Skeletal muscle cell (primary cell): ENCODE measurements around the gene ACSF2.

ENCODE experiments used
- DNase-seq: peaks from one replicate; pipeline ENCODE4 v3.0.0-alpha.2; 2010; ENCODE audit warnings: low read depth
- H3K4me3 ChIP-seq: 2 replicates; pipeline ENCODE4 v1.5.1; 2011; ENCODE audit warnings: low read depth, mild to moderate bottlenecking, control low read depth, low read length, moderate library complexity

Gene ACSF2

DNA sequence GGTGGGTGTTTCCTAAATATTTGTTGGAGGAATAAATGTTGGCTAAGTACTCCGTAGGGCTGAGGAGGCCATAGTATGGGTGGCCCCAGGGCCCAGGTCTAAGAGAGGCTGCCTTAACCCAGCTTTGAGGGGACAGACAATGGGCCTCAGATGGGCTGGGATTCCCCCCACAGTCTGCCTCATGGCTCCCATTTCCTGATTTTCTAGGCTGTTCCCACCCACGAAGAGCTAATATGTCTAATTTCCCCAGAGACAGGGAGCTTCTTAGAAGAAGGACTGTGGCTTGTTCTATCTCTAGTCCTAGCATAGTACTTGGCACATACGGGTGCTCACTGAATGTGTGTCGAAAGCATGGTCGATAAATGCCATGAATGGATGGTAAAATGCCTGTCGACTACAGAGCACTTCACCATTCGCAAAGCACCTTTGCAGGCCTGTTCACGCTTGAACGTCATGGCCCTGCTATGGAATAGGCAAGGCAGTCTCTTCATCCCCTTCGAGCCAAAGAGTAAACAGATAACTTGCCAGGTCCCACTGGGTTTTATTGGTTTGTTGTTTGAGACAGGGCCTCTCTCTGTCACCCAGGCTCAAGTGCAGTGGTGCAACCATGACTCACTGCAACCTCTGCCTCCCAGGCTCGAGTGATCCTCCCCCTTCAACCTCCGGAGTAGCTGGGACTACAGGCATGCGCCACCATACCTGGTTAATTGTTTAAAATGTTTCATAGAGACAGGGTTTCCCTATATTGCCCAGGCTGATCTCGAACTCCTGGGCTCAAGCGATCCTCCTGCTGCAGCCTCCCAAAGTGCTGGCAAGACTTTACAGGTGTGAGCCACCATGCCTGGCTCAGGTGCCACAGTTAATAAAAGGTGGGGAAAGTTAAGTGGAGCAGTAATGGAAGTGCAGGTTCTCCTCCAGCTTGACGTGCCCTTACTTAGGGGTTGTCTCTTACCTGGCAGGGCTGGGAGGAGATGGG, 33.0 kb downstream of the ACSF2 start:
- DNase-seq: no peak
- H3K4me3 ChIP-seq: no peak overlapping the region

DNA sequence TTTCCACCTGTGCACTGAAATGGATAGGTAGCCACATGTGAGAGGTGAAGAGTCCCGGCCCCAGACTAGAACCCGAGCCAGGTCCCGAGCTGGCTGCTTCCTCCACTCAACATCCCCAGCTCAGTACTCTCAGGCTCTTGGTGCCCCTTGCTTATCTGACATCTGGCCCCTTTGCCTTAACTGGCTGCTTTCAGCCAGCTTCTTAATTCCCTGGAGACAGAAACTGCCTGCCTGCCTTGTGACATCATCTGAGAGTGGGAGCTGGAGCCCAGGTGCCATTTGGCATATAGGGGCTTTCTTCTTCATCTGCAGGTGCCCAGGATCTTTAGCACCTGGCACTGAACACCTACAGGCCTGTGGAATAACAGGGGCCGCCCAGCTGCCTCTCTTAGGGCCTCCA, 33.7 kb downstream of the ACSF2 start:
- H3K4me3 ChIP-seq: no peak overlapping the region
- DNase-seq: no peak

DNA sequence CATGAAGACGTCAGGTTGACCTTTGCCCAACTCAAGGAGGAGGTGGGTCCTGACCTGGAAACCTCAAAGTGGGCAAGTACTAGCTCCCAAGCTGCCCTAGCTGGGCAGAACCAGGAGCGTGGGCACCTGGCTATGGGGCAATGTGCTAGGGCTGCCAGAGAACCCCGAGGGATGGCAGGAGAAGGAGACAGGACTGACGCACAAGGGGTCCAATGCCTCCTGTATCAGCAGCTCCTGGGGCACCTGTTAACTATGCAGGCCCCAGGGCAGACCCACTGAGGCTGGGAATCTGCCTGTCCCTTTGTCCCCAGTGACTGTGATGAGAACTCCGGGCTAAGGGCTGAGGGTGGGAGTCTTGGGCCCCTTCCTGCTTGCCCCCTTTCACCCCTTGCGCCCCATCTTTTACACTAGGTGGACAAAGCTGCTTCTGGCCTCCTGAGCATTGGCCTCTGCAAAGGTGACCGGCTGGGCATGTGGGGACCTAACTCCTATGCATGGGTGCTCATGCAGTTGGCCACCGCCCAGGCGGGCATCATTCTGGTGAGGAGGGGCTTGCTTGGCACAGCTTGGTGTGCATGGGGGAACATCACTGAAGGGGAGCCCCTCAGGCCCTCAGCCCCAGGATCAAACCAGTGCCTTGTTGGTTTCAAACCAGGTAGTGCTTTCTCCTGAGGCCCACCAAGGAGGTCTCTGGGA, 35.0 kb downstream of the ACSF2 start:
- DNase-seq: no peak
- H3K4me3 ChIP-seq: no peak overlapping the region

DNA sequence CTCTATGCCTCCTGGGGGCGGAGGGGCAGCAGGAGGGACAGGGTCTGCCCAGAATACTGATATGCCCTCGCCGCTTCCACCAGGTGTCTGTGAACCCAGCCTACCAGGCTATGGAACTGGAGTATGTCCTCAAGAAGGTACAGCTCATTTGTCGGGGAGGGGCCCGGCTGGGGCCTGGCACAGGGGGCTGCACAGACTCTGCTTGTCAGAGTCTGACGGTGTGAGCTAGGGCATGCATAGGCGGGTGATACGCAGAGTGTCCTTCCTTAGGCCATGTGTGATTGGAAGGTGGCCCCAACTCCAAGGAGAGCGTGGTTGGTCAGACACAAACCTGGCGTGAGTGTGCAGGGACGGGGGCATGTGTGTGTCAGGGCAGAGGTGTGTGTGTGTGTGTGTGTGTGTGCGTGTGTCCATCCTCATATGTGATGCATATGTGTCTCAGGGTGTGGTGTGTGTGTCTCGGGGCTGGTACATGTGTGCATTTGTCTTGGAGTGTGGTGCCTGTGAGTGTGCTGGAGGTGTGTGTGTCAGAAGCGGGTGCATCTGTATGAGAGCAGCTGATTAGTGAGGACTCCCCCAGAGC, 35.6 kb downstream of the ACSF2 start:
- H3K4me3 ChIP-seq: no peak overlapping the region
- no peak for DNase-seq

DNA sequence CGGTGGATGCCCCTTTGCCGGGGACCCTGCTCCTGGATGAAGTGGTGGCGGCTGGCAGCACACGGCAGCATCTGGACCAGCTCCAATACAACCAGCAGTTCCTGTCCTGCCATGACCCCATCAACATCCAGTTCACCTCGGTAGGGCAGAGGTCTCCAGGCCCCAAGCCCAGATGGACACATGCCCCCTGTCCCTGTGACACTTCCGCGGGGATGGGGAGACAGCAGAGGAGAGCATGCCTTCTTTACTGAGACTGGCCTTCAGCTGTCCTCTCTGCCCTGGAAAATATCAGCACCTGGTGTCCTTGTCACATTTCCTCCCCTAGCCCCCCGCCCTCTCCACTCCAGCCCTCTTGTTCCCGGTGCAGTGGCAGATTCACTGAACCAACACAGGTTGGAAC, 36.4 kb downstream of the ACSF2 start:
- DNase-seq: no peak
- H3K4me3 ChIP-seq: no peak overlapping the region

DNA sequence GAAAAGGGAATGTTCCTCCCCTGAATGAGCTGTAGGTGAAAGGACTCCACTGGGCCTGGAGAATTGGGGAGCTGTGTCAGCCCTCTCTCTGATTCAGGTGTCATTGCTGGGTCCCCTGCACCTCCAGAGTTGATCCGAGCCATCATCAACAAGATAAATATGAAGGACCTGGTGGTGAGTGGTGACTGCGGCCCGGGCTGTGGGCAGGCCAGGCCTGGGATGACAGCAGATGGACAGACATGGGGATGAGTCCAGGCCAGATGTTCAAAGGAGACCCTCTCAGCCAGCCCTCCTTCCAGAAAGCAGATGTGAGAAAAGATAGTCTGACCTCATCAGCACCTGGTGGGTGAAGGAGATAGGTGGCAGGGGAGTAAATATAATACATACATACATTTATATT, 38.1 kb downstream of the ACSF2 start:
- no peak overlapping the region for H3K4me3 ChIP-seq
- DNase-seq: no peak

DNA sequence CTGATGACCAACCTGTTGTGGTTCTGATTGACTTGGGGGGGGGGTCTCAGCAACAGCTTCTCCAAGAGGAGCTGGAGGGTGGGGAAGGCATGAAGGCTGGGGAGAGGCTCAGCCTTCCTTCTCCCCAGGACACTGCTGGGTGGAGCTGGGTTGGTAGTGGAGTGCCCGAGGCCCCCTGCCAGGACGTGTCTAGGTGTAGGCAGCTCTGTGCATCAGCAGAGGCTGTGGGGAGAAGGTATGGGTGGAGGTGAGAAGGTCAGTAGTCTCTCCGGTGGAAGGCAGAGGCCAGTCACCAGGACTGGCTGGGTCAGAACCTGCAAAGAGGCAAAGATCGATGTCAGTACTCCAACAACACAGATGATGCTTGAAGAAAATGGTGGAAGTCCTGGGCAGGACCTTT, 38.7 kb downstream of the ACSF2 start:
- H3K4me3 ChIP-seq: no peak overlapping the region
- no peak for DNase-seq

DNA sequence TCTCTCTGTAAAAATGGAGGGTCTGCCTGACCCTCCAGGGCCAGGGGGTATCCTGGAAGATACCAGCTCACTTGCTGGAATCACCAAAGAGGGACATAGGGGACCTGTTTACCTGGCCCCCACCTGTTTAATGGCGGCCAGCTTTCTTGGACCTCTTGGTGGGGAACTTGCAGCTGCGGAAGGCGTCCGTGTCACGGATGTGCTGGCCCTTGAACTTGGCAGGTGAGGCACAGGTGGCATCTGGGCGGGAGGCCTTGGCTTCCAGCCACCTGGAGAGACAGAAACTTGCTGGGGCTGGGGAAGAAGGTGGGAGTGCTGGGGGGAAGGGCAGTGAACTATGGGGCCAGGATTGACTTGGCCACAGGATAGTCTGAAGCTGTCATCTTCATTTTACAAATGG, 39.2 kb downstream of the ACSF2 start:
- no peak for DNase-seq
- H3K4me3 ChIP-seq: no peak overlapping the region

DNA sequence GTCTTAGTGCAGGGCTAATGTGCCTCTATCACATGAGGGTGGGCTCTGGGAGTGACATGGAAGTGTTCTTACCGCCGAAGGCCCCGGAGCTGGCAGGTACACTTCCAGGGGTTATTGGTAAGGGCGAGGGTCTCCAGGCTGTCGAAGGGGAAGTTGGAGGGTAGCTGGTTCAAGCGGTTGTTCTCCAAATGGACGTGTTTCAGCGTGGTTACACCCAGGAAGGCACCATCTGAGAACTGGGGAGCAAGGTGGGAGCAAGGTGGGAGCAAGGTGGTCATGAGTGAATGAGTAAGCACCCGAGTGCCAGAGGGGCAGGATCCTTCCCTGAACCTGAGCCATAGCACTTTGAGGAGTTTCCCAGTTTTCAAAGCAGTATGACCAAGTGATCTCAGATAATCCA, 39.6 kb downstream of the ACSF2 start:
- DNase-seq: no peak
- no peak overlapping the region for H3K4me3 ChIP-seq

DNA sequence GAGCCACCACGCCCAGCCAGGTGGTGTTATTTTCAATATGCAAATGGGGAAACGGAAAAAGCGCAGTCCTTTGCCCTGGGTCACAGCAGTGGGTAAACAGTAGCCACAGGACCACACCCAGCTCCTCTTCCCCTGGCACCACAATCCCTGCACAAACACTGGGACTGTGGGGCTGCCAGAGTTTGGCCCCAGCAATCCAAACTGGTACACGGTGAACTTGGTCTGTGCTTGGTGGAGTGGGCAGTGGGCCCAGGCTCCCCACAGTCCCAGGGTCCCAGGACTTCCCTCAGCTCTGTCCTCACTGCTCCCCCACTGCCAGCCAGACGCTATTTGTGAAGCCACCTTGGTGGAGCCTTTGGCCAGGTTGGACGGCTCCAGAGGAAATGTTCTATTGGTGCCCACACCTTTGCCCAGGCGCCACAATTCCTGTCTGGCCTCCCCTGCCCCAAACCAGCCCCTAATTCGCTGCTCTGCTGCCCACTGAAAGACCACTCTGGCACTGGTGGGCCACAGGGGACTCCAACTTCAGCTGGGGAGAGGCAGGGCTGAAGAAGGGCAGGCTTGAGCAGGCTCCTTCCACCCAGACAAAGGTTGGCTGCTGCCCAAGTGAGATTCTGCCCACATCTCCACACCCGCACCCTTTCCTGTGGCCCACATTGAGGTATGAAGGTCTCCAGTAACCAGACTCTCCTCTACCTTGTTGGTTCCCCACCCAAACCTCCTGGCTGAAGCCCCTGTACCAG, 40.5 kb downstream of the ACSF2 start:
- no peak for DNase-seq
- H3K4me3 ChIP-seq: no peak overlapping the region

DNA sequence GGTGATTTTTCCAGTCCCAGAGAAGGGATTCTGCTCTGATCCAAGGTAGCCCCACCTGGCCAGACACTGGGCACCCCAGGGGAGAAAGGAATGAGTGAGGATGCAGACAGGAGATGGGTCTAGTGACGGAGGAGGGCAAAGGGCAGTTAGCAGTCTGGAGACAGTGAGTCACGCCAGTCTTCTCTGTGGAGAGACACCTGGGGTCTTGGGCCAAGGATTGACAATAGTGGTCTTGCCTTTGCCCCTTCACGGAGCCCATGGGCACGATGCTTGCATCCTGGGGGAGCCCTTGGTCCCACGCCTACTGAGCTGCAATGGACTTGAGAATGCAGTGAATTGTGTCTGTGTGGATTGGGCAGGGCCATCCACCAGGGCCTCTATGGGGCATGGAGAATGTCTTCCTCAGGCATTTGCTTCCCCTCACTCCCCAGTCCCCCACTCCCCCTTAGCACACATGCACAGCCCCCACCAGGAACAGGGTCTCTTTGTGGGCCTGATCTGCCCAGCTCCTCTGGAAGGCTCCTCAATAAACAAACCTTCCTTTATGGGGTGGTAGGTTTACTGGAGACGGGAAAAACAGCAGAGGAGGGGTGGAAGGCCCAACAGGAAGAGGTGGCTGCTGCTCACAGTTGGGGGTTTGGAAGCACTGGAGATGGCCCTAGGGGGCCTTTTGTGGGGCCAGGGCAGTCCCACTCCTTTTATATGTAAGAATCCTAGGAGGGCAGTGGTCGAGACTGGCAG, 41.3 kb downstream of the ACSF2 start:
- no peak overlapping the region for H3K4me3 ChIP-seq

DNA sequence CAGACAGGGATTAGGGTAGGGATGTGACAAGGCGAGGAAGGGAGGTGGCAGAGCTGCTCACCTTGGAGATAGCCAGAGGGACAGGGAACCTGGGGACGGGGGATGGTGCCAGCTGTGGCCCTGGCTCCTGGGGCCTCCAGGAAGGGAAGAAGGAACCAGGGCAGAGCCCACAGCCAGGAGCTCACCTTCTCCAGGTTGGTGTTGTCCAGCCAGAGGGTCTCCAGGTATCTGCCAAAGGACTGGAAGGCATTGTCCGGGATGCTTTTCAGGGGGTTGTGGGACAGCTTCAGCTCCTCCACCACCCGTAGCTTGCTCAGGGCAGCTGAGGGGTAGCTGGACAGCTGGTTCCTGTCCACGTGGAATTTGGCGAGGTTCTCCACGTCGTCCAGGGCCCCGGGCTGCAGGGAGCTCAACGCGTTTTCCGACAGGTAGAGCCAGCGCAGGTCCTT, 41.9 kb downstream of the ACSF2 start:
- no peak for DNase-seq
- H3K4me3 ChIP-seq: no peak overlapping the region

More for the DNA sequence above, 41.3 kb downstream of the ACSF2 start:
- no peak for DNase-seq

DNA sequence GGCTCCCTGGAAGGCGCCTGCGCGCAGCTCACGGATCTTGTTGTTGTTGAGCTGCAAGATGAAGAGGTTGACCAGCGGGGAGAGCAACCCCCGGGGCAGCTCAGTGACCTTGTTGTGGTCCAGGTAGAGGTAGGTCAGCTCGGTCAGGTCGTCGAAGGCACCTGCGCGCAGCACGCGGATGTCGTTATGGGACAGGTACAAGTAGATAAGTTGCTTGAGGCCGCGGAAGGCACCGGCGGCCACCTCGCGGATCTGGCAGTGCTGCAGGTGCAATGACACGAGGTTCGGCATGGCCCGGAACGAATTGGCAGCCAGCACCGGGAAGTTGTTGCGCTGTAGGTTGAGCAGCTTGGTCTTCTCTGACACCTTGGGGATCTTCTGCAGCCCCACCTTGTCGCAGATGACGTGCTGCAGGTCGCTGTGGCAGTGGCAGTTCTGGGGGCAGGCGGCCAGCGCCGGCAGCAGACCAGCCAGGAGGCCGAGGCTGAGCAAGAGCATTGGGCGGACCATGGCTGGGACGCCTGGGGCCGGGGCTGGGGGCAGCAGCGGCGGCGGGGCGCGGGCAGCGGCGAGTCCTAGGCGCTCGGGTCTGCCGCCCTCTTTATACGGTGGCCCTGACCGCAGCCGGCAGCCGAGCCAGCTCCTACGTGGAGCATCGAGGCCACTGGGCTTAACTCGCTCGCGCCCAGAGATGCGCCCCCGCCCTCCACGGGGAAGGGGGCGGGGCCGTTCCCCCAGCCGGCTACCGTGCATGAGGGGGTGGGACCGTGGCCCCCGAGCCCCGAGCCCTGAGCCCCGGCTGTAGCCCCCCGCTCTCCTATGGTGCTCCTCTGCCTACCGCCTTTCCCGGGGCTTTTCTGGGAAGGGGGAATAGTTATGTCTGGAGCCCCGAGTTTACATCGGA, 42.5 kb downstream of the ACSF2 start, which contains the start of gene CHAD:
Gene CHAD, minus strand, starts transcription at position 577 of the 904 bp plus-strand sequence. Its CDS starts 67 bp downstream, at position 510.
- no peak for DNase-seq
- peak within 1 kb of the TSS; percentile 28 for H3K4me3 ChIP-seq

DNA sequence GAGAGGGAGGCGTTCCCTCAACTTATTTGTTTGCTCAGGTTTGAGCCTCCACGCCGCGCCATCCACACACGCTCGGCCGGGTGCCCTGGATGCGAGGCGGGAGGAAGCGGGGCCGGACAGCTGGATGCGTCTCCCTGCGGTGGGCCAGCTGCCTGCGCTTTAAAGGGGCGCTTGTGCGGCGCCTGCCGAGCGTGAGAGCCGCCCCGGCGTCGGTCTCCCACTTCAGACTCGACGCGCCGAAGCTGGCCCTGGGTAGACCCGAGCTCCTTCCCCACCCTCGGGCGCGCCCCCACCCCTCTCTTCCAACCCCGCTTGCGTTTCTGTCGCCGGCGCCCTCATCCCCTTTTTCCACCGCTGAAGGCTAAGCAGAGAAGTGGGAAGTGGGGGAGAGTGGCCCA, 43.2 kb downstream of the ACSF2 start:
- no peak for DNase-seq
- peak overlapping the region; percentile 28 for H3K4me3 ChIP-seq

DNA sequence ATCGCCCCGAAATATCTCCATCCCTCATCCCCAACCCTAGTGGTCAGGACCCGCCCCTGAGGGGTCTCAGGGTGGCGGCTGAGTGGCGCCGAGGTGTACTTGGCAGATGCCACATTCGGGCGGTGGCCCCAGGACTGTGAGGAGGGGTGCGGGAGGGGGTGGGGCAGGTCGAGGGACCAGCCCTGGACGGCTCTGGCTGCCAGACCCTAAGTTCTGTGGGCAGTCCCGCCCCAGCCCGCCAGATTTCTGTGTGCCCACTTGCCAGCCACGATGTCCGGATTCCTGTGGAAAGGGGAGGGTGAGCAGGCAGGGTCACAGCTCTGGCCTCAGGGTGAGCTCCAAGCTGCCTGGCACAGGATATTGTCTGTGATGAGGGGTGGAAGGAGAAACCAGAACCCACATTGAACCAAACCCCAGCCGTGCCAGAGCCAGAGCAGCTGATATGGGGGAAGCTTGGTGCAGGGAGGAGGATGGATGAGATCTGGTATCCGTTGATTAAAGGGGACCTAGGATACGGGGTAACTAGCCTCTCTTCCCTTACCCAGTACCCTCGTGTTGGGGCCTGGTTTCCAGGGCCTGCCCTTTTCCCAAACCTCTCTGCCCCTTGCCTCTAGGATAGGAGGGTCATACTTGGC, 43.8 kb downstream of the ACSF2 start:
- DNase-seq: no peak
- no peak overlapping the region for H3K4me3 ChIP-seq

DNA sequence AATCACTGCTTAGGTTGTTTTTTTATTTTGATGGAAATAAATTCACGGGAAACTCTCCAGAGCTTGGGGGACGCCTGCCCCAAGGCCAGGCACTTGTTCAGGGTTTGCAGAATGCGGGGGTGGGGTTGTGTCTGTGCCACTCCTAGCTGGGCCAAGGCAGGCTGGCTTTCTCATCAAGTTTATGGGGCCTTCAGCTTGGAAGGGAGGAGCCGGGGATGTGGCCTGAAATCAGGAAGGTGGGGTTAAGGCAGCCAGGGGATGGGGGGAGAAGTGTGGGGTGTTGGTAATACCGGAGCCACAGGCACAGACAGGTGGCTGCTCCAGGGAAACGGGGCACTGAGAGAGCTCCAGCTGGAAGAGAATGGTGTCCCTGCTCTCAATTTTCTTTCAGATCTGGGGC, 44.4 kb downstream of the ACSF2 start:
- no peak overlapping the region for H3K4me3 ChIP-seq
- no peak for DNase-seq
